CD14-positive monocyte (primary cell): ENCODE data around the gene TP53RK. TPM values are rescaled to one million over a fixed set of nuclear protein-coding genes. Genes with fewer than 3 reads are reported as not detected.

ENCODE experiments used
- DNase-seq, 3 donors: peaks; one replicate each; pipeline ENCODE4 v3.0.0-alpha.2; 2011 to 2022
- H2AFZ ChIP-seq: 2 replicates; pipeline ENCODE4 v1.6.0; 2012; ENCODE audit warnings: mild to moderate bottlenecking, low read depth, low read length, inconsistent platforms; ENCODE audit not compliant: insufficient read depth, poor library complexity, severe bottlenecking
- H3K27ac ChIP-seq, 2 donors: 1 replicate in 1 of 2; 2 replicates in 1 of 2; pipeline ENCODE4 v1.5.1; 2012 to 2013; ENCODE audit warnings: low read length in 2 of 2, control low read depth in 1 of 2, inconsistent platforms in 1 of 2, low read depth in 1 of 2, mild to moderate bottlenecking in 1 of 2
- H3K27me3 ChIP-seq, 2 donors: one replicate each; pipeline versions ENCODE4 v1.6.0 to v1.6.1; 2011 to 2013; ENCODE audit warnings: low read length in 2 of 2; ENCODE audit not compliant: control insufficient read depth in 2 of 2, insufficient read depth in 2 of 2
- H3K36me3 ChIP-seq, 2 donors: replicated peaks in 1 of 2; 1 replicate in 1 of 2; 2 replicates in 1 of 2; pipeline versions ENCODE4 v1.5.1 to v1.6.1; 2012 to 2013; ENCODE audit warnings: low read length in 2 of 2, control low read depth in 1 of 2, inconsistent platforms in 1 of 2, mild to moderate bottlenecking in 1 of 2; ENCODE audit not compliant: insufficient read depth in 2 of 2, control insufficient read depth in 1 of 2
- H3K4me1 ChIP-seq, 2 donors: 1 replicate in 1 of 2; 2 replicates in 1 of 2; pipeline versions ENCODE4 v1.5.1 to v1.6.1; 2012 to 2013; ENCODE audit warnings: low read length in 2 of 2, control low read depth in 1 of 2, inconsistent platforms in 1 of 2, mild to moderate bottlenecking in 1 of 2, moderate library complexity in 1 of 2; ENCODE audit not compliant: insufficient read depth in 2 of 2, control insufficient read depth in 1 of 2
- H3K4me2 ChIP-seq: replicated peaks from 2 replicates; pipeline ENCODE3; 2012; ENCODE audit warnings: low read length, moderate library complexity, mild to moderate bottlenecking; ENCODE audit not compliant: poor library complexity, severe bottlenecking; ENCODE audit errors: extremely low read depth
- H3K4me3 ChIP-seq, 3 experiments: fragments of 200-600 bp in 1 of 3; sonication (generic) in 1 of 3; replicated peaks in 1 of 3; 1 replicate in 2 of 3; 2 replicates in 1 of 3; pipeline ENCODE4 v1.5.1; 2011 to 2013; ENCODE audit warnings: low read length in 3 of 3, mild to moderate bottlenecking in 3 of 3, control low read depth in 2 of 3, low read depth in 2 of 3, inconsistent platforms in 1 of 3, moderate library complexity in 1 of 3
- H3K79me2 ChIP-seq: 2 replicates; pipeline ENCODE4 v1.6.0; 2012; ENCODE audit warnings: mild to moderate bottlenecking, control low read depth, inconsistent platforms, low read length, moderate library complexity; ENCODE audit not compliant: insufficient read depth
- H3K9ac ChIP-seq: 2 replicates; pipeline ENCODE4 v1.6.0; 2017; ENCODE audit warnings: low read length, mild to moderate bottlenecking; ENCODE audit not compliant: insufficient read depth, poor library complexity, severe bottlenecking
- H3K9me3 ChIP-seq, 2 donors: replicated peaks in 1 of 2; 1 replicate in 1 of 2; 2 replicates in 1 of 2; pipeline versions ENCODE4 v1.5.1 to v1.6.1; 2012 to 2013; ENCODE audit warnings: low read length in 2 of 2, control low read depth in 1 of 2; ENCODE audit not compliant: control insufficient read depth in 1 of 2, insufficient read depth in 1 of 2
- H4K20me1 ChIP-seq: 2 replicates; pipeline ENCODE4 v1.6.0; 2012; ENCODE audit warnings: mild to moderate bottlenecking, low read length, control low read depth, moderate library complexity; ENCODE audit not compliant: insufficient read depth
- H3K27ac Mint-ChIP-seq, 7 donors: one replicate each; pipeline ENCODE4 v1.8.0; 2020; ENCODE audit warnings: mild to moderate bottlenecking in 7 of 7, mixed read lengths in 7 of 7, moderate library complexity in 6 of 7, inconsistent platforms in 2 of 7
- H3K27me3 Mint-ChIP-seq, 3 donors: one replicate each; pipeline ENCODE4 v1.8.0; 2021 to 2022; ENCODE audit warnings: low read depth in 3 of 3, mild to moderate bottlenecking in 3 of 3, mixed read lengths in 3 of 3, moderate library complexity in 3 of 3, inconsistent platforms in 1 of 3
- H3K36me3 Mint-ChIP-seq, 2 donors: one replicate each; pipeline ENCODE4 v1.8.0; 2020; ENCODE audit warnings: mixed read lengths in 2 of 2, inconsistent platforms in 1 of 2, mild to moderate bottlenecking in 1 of 2
- H3K4me1 Mint-ChIP-seq: one replicate; pipeline ENCODE4 v1.8.0; 2020; ENCODE audit warnings: mild to moderate bottlenecking, mixed read lengths
- H3K4me3 Mint-ChIP-seq, 2 donors: one replicate each; pipeline ENCODE4 v1.8.0; 2020; ENCODE audit warnings: mild to moderate bottlenecking in 2 of 2, mixed read lengths in 2 of 2, moderate library complexity in 1 of 2
- H3K9me3 Mint-ChIP-seq, 7 donors: one replicate each; pipeline ENCODE4 v1.8.0; 2020 to 2022; ENCODE audit warnings: mixed read lengths in 7 of 7, mild to moderate bottlenecking in 6 of 7, moderate library complexity in 6 of 7, inconsistent platforms in 2 of 7
- CTCF ChIP-seq: fragments of 200-600 bp; IDR thresholded peaks from one replicate; pipeline ENCODE4 v1.8.0; 2022; ENCODE audit warnings: antibody characterized with exemption, mild to moderate bottlenecking
- WGBS: methylation state at CpG from one replicate; pipeline ENCODE4 v1.1.5; 2013; ENCODE audit warnings: missing lambda C conversion rate; ENCODE audit not compliant: insufficient coverage; 5-methylcytosine and 5-hydroxymethylcytosine counted together
- intact Hi-C, 2 donors: fragments of 100-400 bp; cut with micrococcal nuclease; formaldehyde crosslinking; loops; one replicate each; pipeline versions ENCODE4 v1.15.0 to v1.15.1; 2023
- polyA plus RNA-seq, 3 donors: library from polyadenylated mRNA; depleted of rRNA in 1 of 3; unstranded in 2 of 3; stranded (reverse) in 1 of 3; fragments of 300-500 nt in 2 of 3; fragments of >200 nt in 1 of 3; fragmentation: Illumina TruSeq in 2 of 3; gene quantifications; 1 replicate in 2 of 3; 2 replicates in 1 of 3; pipeline ENCODE4 v1.2.3, GENCODE V29; 2012 to 2021

Gene TP53RK
- polyA plus RNA-seq, 3 donors = 1.4 to 10.9 (median 9.5) TPM

DNA sequence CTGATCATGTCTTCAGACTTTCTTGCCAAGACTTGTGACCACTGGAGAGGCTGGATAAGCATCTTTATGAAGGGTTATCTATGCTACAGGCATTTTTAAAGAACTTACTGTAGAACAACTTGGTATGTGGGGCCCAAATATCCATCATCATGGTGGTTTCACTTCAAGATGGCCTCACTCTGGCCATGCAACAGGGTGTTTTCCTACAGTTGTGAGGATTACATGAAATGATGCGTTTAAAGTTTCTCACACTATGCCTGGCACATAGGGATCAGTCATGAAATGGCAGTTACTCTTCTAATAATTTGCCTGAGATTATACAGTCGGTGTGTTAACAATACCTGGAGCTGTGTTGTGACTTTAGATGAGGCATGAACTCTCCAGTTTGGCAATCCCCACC lies 33.2 kb upstream of the TP53RK start:
- Histone ChIP-seq H2AFZ (no peak overlapping the region), H4K20me1 (no peaks in the 10 kb centered on the region), H3K9ac (no peak overlapping the region), H3K4me1 (no peaks in the 10 kb centered on the region), H3K27ac (no peak overlapping the region), H3K27me3 (no peaks in the 10 kb centered on the region), H3K9me3 (peaks cover 0 to 13% of the 10 kb centered on the region in 2 donors), H3K4me3 (no peak overlapping the region), H3K79me2 (no peaks in the 10 kb centered on the region), H3K4me2 (no peak overlapping the region), H3K36me3 (no peaks in the 10 kb centered on the region)
- Mint-ChIP-seq H3K36me3 (no peaks in the 10 kb centered on the region), H3K4me3 (no peak overlapping the region), H3K9me3 (peaks cover 0 to 13% (median 3%) of the 10 kb centered on the region in 7 donors), H3K27me3 (peaks cover 0 to 2% (median 0%) of the 10 kb centered on the region in 3 donors), H3K4me1 (no peaks in the 10 kb centered on the region), H3K27ac (no peak overlapping the region)
- 100% methylated on average over 1 of the region's 2 CpGs for WGBS
- intact Hi-C loops = no loop called here
- no peak for TF ChIP-seq CTCF
- no peak for DNase-seq

GRCh38 chr20:46721476-46721875 lies 32.2 kb upstream of the TP53RK start:
- Histone ChIP-seq H3K4me1 (no peaks in the 10 kb centered on the region), H3K27me3 (no peaks in the 10 kb centered on the region), H3K9ac (no peak overlapping the region), H3K27ac (no peak overlapping the region), H3K4me2 (no peak overlapping the region), H3K36me3 (no peaks in the 10 kb centered on the region), H3K9me3 (peaks cover 0 to 13% of the 10 kb centered on the region in 2 donors), H3K79me2 (no peaks in the 10 kb centered on the region), H3K4me3 (no peak overlapping the region), H4K20me1 (no peaks in the 10 kb centered on the region), H2AFZ (no peak overlapping the region)
- no peaks in the 10 kb centered on the region for H3K27me3 Mint-ChIP-seq
- intact Hi-C loops = no loop called here
- no peak for DNase-seq
- WGBS = no CpG with 5 or more reads among the region's 1 CpG
- no peak overlapping the region for H3K27ac Mint-ChIP-seq
- no peak overlapping the region for H3K4me3 Mint-ChIP-seq
- H3K36me3 Mint-ChIP-seq = no peaks in the 10 kb centered on the region
- TF ChIP-seq CTCF = no peak
- H3K4me1 Mint-ChIP-seq = no peaks in the 10 kb centered on the region
- H3K9me3 Mint-ChIP-seq = peaks cover 0 to 13% (median 3%) of the 10 kb centered on the region in 7 donors
